ENCODE data around the gene DLG2. TPM values are rescaled to one million over a fixed set of nuclear protein-coding genes. Genes with fewer than 3 reads are reported as not detected.

The DLG2 gene
- total RNA-seq, 1 donor from 2014 or later = 1.8 TPM

DNA sequence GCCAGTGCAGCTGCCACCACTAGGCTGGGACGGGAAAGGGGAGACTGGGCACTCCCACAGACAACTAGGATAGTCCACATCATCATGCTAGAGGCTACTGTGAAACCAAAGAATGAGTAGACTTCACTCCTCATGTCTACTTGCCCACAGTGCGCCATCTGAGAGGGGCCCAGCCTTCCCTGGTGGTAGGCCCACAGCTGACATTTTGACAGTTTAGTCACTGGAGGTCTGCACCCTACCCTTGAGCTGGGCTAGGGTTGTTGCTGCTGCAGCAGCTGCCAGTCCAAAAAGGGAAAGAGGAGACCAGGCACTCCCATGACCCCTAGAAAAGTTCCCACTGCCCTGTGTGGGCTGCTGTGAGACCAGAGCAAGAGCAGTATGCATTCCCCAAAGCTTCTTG lies 141.2 kb downstream of the DLG2 start:
- Mint-ChIP-seq H3K27me3 (ENCODE audit: low read depth, unreplicated experiment) (no peaks in the 10 kb centered on the region), H3K27ac (ENCODE audit: unreplicated experiment) (no peak overlapping the region), H3K4me1 (ENCODE audit: low read depth, unreplicated experiment) (no peaks in the 10 kb centered on the region), H3K4me3 (ENCODE audit: unreplicated experiment) (no peak overlapping the region), H3K36me3 (ENCODE audit: low read depth, unreplicated experiment) (no peaks in the 10 kb centered on the region), H3K9me3 (ENCODE audit: unreplicated experiment) (peaks cover 15% of the 10 kb centered on the region)
- Histone ChIP-seq H4K20me1 (ENCODE audit: insufficient read depth, low read length) (no peaks in the 10 kb centered on the region), H3K79me2 (ENCODE audit: insufficient read depth, low read length) (no peaks in the 10 kb centered on the region), H2AFZ (ENCODE audit: low read depth, low read length) (no peak overlapping the region), H3K36me3 (ENCODE audit: insufficient read depth, low read length) (no peaks in the 10 kb centered on the region), H3K27ac (ENCODE audit: low read depth, low read length) (no peak overlapping the region), H3K4me3 (ENCODE audit: insufficient read depth, low read depth, low read length) (no peak overlapping the region), H3K4me1 (ENCODE audit: insufficient read depth, low read length) (no peaks in the 10 kb centered on the region), H3K9me3 (ENCODE audit: insufficient read depth, low read depth, low read length) (no peaks in the 10 kb centered on the region), H3K4me2 (ENCODE audit: low read length) (no peak overlapping the region), H3K9ac (ENCODE audit: low read length) (no peak overlapping the region), H3K27me3 (ENCODE audit: insufficient read depth, low read length) (no peaks in the 10 kb centered on the region)
- FAIRE-seq (no peak), DNase-seq (ENCODE audit: low read depth) (no peak)
- TF ChIP-seq, protein P1, sequence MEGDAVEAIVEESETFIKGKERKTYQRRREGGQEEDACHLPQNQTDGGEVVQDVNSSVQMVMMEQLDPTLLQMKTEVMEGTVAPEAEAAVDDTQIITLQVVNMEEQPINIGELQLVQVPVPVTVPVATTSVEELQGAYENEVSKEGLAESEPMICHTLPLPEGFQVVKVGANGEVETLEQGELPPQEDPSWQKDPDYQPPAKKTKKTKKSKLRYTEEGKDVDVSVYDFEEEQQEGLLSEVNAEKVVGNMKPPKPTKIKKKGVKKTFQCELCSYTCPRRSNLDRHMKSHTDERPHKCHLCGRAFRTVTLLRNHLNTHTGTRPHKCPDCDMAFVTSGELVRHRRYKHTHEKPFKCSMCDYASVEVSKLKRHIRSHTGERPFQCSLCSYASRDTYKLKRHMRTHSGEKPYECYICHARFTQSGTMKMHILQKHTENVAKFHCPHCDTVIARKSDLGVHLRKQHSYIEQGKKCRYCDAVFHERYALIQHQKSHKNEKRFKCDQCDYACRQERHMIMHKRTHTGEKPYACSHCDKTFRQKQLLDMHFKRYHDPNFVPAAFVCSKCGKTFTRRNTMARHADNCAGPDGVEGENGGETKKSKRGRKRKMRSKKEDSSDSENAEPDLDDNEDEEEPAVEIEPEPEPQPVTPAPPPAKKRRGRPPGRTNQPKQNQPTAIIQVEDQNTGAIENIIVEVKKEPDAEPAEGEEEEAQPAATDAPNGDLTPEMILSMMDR (IDR thresholded peaks at IDR 0.05; ENCODE audit: insufficient read depth, low read depth, low read length) = no peak
- no peak for TF ChIP-seq EZH2 (IDR thresholded peaks at IDR 0.05; ENCODE audit: insufficient read depth, low read length)

DNA sequence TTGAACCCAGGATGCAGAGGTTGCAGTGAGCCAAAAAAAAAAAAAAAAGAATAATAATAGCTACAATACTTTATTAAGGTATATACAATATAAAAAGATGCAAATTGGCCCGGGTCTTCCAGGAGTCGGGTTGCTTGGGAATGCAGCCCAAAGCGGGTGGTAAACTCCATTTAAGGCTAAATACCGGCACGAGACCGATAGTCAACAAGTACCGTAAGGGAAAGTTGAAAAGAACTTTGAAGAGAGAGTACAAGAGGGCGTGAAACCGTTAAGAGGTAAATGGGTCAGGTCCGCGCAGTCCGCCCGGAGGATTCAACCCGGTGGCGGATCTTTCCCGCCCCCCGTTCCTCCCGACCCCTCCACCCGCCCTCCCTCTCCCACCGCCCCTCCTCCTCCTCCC lies 143.3 kb downstream of the DLG2 start:
- Histone ChIP-seq H3K4me1 (ENCODE audit: insufficient read depth, low read length) (no peaks in the 10 kb centered on the region), H3K79me2 (ENCODE audit: insufficient read depth, low read length) (no peaks in the 10 kb centered on the region), H3K27ac (ENCODE audit: low read depth, low read length) (no peak overlapping the region), H3K36me3 (ENCODE audit: insufficient read depth, low read length) (no peaks in the 10 kb centered on the region), H3K4me3 (ENCODE audit: insufficient read depth, low read depth, low read length) (no peak overlapping the region), H3K27me3 (ENCODE audit: insufficient read depth, low read length) (no peaks in the 10 kb centered on the region), H4K20me1 (ENCODE audit: insufficient read depth, low read length) (no peaks in the 10 kb centered on the region), H3K4me2 (ENCODE audit: low read length) (no peak overlapping the region), H3K9me3 (ENCODE audit: insufficient read depth, low read depth, low read length) (no peaks in the 10 kb centered on the region), H3K9ac (ENCODE audit: low read length) (no peak overlapping the region), H2AFZ (ENCODE audit: low read depth, low read length) (no peak overlapping the region)
- H3K27me3 Mint-ChIP-seq (ENCODE audit: low read depth, unreplicated experiment) = no peaks in the 10 kb centered on the region
- DNase-seq (ENCODE audit: low read depth) (peak; percentile 19), FAIRE-seq (no peak)
- H3K27ac Mint-ChIP-seq (ENCODE audit: unreplicated experiment) = no peak overlapping the region
- H3K9me3 Mint-ChIP-seq (ENCODE audit: unreplicated experiment) = peaks cover 15% of the 10 kb centered on the region
- H3K36me3 Mint-ChIP-seq (ENCODE audit: low read depth, unreplicated experiment) = no peaks in the 10 kb centered on the region
- H3K4me3 Mint-ChIP-seq (ENCODE audit: unreplicated experiment) = no peak overlapping the region
- TF ChIP-seq EZH2 (IDR thresholded peaks at IDR 0.05; ENCODE audit: insufficient read depth, low read length) = no peak
- TF ChIP-seq, protein P1 (IDR thresholded peaks at IDR 0.05; ENCODE audit: insufficient read depth, low read depth, low read length) = no peak
- no peaks in the 10 kb centered on the region for H3K4me1 Mint-ChIP-seq (ENCODE audit: low read depth, unreplicated experiment)

DNA sequence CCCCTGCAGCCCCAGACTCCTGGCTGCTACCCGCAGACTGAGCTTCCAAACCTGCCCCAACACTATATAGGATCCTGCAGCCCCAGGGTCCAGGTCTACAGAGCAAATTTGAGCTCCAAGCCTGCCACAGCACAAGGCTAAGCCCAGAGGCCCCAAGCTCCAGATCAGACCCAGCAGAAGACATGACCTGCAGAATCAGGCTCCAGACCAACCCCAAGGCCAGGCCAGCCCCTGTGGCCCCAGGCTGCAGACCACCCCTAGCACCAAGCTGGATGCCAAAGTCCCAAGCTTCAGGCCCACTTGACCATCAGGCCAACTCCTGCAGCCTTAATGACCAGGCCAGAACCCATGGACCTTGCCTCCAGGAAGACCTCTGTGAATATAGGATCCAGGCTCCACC lies 145.3 kb downstream of the DLG2 start:
- no peak overlapping the region for H3K27ac Mint-ChIP-seq (ENCODE audit: unreplicated experiment)
- Histone ChIP-seq H3K4me1 (ENCODE audit: insufficient read depth, low read length) (no peaks in the 10 kb centered on the region), H3K79me2 (ENCODE audit: insufficient read depth, low read length) (no peaks in the 10 kb centered on the region), H2AFZ (ENCODE audit: low read depth, low read length) (no peak overlapping the region), H3K9ac (ENCODE audit: low read length) (no peak overlapping the region), H3K27me3 (ENCODE audit: insufficient read depth, low read length) (no peaks in the 10 kb centered on the region), H3K4me2 (ENCODE audit: low read length) (no peak overlapping the region), H3K36me3 (ENCODE audit: insufficient read depth, low read length) (no peaks in the 10 kb centered on the region), H3K27ac (ENCODE audit: low read depth, low read length) (no peak overlapping the region), H3K4me3 (ENCODE audit: insufficient read depth, low read depth, low read length) (no peak overlapping the region), H3K9me3 (ENCODE audit: insufficient read depth, low read depth, low read length) (no peaks in the 10 kb centered on the region), H4K20me1 (ENCODE audit: insufficient read depth, low read length) (no peaks in the 10 kb centered on the region)
- H3K4me3 Mint-ChIP-seq (ENCODE audit: unreplicated experiment) = no peak overlapping the region
- no peak for TF ChIP-seq EZH2 (IDR thresholded peaks at IDR 0.05; ENCODE audit: insufficient read depth, low read length)
- TF ChIP-seq, protein P1 (IDR thresholded peaks at IDR 0.05; ENCODE audit: insufficient read depth, low read depth, low read length) = no peak
- DNase-seq (ENCODE audit: low read depth) (no peak), FAIRE-seq (no peak)
- peaks cover 14% of the 10 kb centered on the region for H3K9me3 Mint-ChIP-seq (ENCODE audit: unreplicated experiment)
- no peaks in the 10 kb centered on the region for H3K4me1 Mint-ChIP-seq (ENCODE audit: low read depth, unreplicated experiment)
- H3K36me3 Mint-ChIP-seq (ENCODE audit: low read depth, unreplicated experiment) = no peaks in the 10 kb centered on the region
- H3K27me3 Mint-ChIP-seq (ENCODE audit: low read depth, unreplicated experiment) = no peaks in the 10 kb centered on the region
